Adrenal gland (tissue), 12 donors: Measurements from ENCODE around the gene SCAMP2. TPM values are rescaled to one million over a fixed set of nuclear protein-coding genes. Genes with fewer than 3 reads are reported as not detected.

ENCODE experiments used
- DNase-seq, 7 donors: peaks; one replicate each; pipeline ENCODE4 v3.0.0-alpha.2; 2019 to 2020
- H3K27ac ChIP-seq, 5 donors: fragments of 200-600 bp; sonication (generic) in 4 of 5; 1 replicate in 3 of 5; 2 replicates in 2 of 5; pipeline versions ENCODE4 v1.5.1 to v1.8.0; 2016 to 2020; ENCODE audit warnings: mild to moderate bottlenecking in 1 of 5
- H3K27me3 ChIP-seq: fragments of 200-600 bp; 2 replicates; pipeline ENCODE4 v1.8.0; 2021
- H3K36me3 ChIP-seq, 2 donors: fragments of 200-600 bp; replicated peaks in 1 of 2; 1 replicate in 1 of 2; 2 replicates in 1 of 2; pipeline versions ENCODE4 v1.5.1 to v1.8.0; 2018 to 2022
- H3K4me1 ChIP-seq, 2 donors: fragments of 200-600 bp; replicated peaks in 1 of 2; 1 replicate in 1 of 2; 2 replicates in 1 of 2; pipeline versions ENCODE4 v1.5.1 to v1.8.0; 2018 to 2021
- H3K4me3 ChIP-seq, 4 donors: fragments of 200-600 bp; sonication (generic) in 3 of 4; one replicate each; pipeline ENCODE4 v1.5.1; 2016 to 2018
- H3K9me3 ChIP-seq, 3 donors: fragments of 200-600 bp; sonication (generic) in 1 of 3; replicated peaks in 1 of 3; 1 replicate in 2 of 3; 2 replicates in 1 of 3; pipeline versions ENCODE4 v1.5.1 to v1.8.0; 2016 to 2021
- POLR2A ChIP-seq, 2 donors: fragments of 450-650 bp; IDR thresholded peaks; one replicate each; pipeline ENCODE4 v1.6.1; 2017; ENCODE audit warnings: antibody characterized with exemption in 2 of 2, mild to moderate bottlenecking in 2 of 2, moderate library complexity in 1 of 2
- WGBS, 4 donors: extraction: QIAGEN DNeasy Blood & Tissue Kit in 2 of 4; methylation state at CpG; one replicate each; pipeline versions ENCODE4 v1.1.5 to v1.1.7; 2013 to 2017; 5-methylcytosine and 5-hydroxymethylcytosine counted together
- intact Hi-C, 2 donors: fragments of 100-400 bp; cut with DNase I; formaldehyde crosslinking; loops; one replicate each; pipeline versions ENCODE4 v1.14.1 to v1.15.0; 2022 to 2023
- polyA plus RNA-seq, 3 donors: library from polyadenylated mRNA; stranded (reverse); fragments of 200-250 nt in 2 of 3; fragments of 350-450 nt in 1 of 3; fragmentation: Illumina TruSeq in 1 of 3; extraction: RNeasy Lipid Tissue Mini Kit (QIAGEN cat#74804) in 1 of 3; gene quantifications; one replicate each; pipeline ENCODE4 v1.2.3, GENCODE V29; 2013 to 2014
- total RNA-seq, 9 donors: library from RNA; depleted of rRNA in 4 of 9; stranded (reverse); fragments of >200 nt in 4 of 9; fragments of 120-200 nt in 1 of 9; fragmentation: NEBNext Ultra II Directional in 1 of 9; extraction: Animal tissue kit (Norgen Biotek cat#: 25700) in 1 of 9; gene quantifications; one replicate each; pipeline versions ENCODE4 v1.1.0 to v1.2.4, GENCODE V29; 2013 to 2023
- TF ChIP-seq, protein P1 (sequence below), 6 experiments: fragments of 450-650 bp in 4 of 6; fragments of 200-600 bp in 2 of 6; sonication (generic) in 1 of 6; IDR thresholded peaks; 1 replicate in 5 of 6; 2 replicates in 1 of 6; pipeline versions ENCODE4 v1.5.1 to v1.8.0; 2016 to 2021; ENCODE audit warnings: antibody characterized with exemption in 6 of 6, mild to moderate bottlenecking in 2 of 6, moderate library complexity in 1 of 6
- donor health status: healthy with polysubstance abuse.
- donor health status: Bipolar disorder and iron deficiency.
- donor health status: DM: yes; HTN: yes; CAD: no.
- donor health status: DM: no; HTN: no; CAD: no.
- donor health status: DM: no; HTN: no; CAD: no.
- donor health status: DM: yes; HTN: yes; CAD: no.

The SCAMP2 gene
- total and polyA plus RNA-seq, 12 donors = 29.5 to 185 (median 98.7) TPM

DNA sequence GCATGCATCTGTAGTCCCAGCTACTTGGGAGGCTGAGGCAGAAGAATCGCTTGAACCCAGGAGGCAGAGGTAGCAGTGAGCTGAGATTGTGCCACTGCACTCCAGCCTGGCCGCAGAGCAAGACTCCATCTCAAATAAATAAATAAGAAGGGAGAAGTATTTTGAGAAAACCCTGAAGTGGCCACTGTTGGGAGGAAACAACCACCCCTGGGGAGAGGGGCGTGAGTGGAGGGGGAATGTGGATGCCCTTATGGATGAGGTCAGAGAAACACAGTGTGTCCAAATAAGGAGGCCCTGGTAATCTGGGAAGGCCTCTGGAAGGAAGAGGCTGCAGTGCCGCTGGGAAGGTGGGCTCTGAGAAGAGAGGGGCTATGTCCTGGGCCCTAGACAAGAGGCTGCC lies 50.9 kb downstream of the SCAMP2 start:
- TF ChIP-seq, protein P1, sequence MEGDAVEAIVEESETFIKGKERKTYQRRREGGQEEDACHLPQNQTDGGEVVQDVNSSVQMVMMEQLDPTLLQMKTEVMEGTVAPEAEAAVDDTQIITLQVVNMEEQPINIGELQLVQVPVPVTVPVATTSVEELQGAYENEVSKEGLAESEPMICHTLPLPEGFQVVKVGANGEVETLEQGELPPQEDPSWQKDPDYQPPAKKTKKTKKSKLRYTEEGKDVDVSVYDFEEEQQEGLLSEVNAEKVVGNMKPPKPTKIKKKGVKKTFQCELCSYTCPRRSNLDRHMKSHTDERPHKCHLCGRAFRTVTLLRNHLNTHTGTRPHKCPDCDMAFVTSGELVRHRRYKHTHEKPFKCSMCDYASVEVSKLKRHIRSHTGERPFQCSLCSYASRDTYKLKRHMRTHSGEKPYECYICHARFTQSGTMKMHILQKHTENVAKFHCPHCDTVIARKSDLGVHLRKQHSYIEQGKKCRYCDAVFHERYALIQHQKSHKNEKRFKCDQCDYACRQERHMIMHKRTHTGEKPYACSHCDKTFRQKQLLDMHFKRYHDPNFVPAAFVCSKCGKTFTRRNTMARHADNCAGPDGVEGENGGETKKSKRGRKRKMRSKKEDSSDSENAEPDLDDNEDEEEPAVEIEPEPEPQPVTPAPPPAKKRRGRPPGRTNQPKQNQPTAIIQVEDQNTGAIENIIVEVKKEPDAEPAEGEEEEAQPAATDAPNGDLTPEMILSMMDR (IDR thresholded peaks at IDR 0.05) = no peak
- TF ChIP-seq POLR2A (IDR thresholded peaks at IDR 0.05) = no peak
- Histone ChIP-seq H3K9me3 (no peaks in the 10 kb centered on the region), H3K27me3 (no peaks in the 10 kb centered on the region), H3K4me3 (no peak overlapping the region), H3K4me1 (peaks cover 14 to 16% of the 10 kb centered on the region in 2 donors), H3K27ac (no peak overlapping the region), H3K36me3 (no peaks in the 10 kb centered on the region)
- intact Hi-C loops = no loop called here
- DNase-seq = no peak
- WGBS, 4 donors = 90 to 100% (median 97%) methylated on average over 4 of the region's 4 CpGs

DNA sequence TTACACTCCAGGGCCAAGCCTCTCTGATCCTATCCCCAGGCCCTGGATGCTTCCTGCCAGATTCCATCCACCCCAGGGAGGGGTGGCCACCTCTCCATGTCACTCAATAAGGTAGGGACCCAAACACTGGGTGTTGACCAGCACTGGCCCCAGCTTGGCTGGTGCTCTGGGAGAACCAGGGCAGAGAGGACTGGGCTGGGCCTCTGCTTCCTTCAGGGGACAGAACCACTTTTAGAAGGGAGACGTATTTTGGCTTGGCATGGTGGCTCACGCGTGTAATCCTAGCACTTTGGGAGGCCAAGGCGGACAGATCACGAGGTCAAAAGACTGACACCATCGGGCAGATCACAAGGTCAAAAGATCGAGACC lies 51.4 kb downstream of the SCAMP2 start:
- no peaks in the 10 kb centered on the region for H3K9me3 ChIP-seq
- DNase-seq = no peak
- H3K27me3 ChIP-seq = no peaks in the 10 kb centered on the region
- no peak overlapping the region for H3K4me3 ChIP-seq
- intact Hi-C loops = no loop called here
- TF ChIP-seq, protein P1 (IDR thresholded peaks at IDR 0.05) = no peak
- no peaks in the 10 kb centered on the region for H3K36me3 ChIP-seq
- WGBS, 4 donors = 83 to 91% (median 87%) methylated on average over 6 to 7 of the region's 7 CpGs
- H3K4me1 ChIP-seq = peaks cover 14 to 20% of the 10 kb centered on the region in 2 donors
- no peak overlapping the region for H3K27ac ChIP-seq

DNA sequence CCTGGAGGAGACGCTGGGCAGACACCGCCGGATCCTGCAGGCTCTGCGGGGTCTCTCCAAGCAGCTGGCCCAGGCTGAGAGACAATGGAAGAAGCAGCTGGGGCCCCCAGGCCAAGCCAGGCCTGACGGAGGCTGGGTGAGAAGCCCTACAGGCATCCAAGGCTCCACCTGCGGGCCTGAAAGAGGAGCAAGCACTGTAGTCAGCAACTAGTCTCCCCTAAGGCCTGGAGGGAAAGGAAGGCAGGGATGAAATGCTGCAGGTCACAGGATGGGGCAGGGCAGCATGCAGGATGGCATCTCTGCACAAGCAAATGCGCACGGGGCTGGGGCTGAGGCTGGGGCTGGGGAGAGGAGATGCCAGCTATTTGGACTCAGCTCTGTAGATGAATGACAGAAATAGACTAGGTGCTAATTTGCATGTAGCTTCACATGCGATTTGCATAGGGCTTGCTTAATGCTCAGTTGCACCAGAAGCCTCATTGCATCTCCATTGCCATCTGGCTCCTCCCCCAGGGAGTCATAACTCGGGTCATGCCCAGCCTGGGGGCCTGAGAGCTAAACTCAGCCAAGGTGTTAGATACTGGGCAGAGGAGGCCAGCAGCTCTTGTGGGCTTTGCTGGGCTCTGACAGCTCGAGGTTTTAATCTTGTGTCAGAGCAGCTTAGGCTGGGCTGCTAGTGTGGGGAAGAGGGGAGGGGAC lies 51.9 kb downstream of the SCAMP2 start:
- Histone ChIP-seq H3K9me3 (no peaks in the 10 kb centered on the region), H3K4me1 (peaks cover 12 to 25% of the 10 kb centered on the region in 2 donors), H3K4me3 (no peak overlapping the region), H3K27me3 (no peaks in the 10 kb centered on the region), H3K36me3 (no peaks in the 10 kb centered on the region), H3K27ac (no peak overlapping the region)
- intact Hi-C loops = no loop called here
- TF ChIP-seq, protein P1 (IDR thresholded peaks at IDR 0.05) = no peak
- no peak for TF ChIP-seq POLR2A (IDR thresholded peaks at IDR 0.05)
- 71 to 87% (median 75%) methylated on average over 5 to 11 of the region's 11 CpGs for WGBS, 4 donors
- no peak for DNase-seq

DNA sequence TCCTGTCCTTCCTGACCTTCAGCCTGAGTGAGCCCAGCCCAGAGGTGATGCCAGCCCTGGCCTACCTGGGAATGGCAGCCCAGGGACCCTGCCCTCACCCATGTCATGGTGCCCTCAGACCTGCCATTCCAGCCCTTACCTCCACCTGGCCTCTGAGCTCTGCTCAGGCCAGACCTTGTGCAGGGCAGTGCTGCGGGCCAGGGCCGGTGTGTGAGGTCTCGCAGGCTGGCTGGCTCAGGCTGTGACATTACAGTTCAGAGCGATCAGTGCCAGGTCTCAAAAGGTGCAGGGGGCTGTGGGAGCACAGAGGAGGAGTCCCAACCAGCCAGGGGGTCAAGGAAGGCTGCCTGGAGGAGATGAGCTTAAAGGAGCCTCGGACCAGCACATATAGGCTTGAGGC lies 53.1 kb downstream of the SCAMP2 start:
- intact Hi-C loops = no loop called here

More for the DNA sequence above, 53.1 kb downstream of the SCAMP2 start:
- WGBS, 4 donors = 89 to 100% (median 95%) methylated on average over 1 to 5 of the region's 5 CpGs
- Histone ChIP-seq H3K36me3 (no peaks in the 10 kb centered on the region), H3K4me1 (peaks cover 23 to 37% of the 10 kb centered on the region in 2 donors), H3K27me3 (no peaks in the 10 kb centered on the region), H3K4me3 (no peak overlapping the region), H3K27ac (no peak overlapping the region), H3K9me3 (no peaks in the 10 kb centered on the region)
- DNase-seq = no peak
- TF ChIP-seq POLR2A (IDR thresholded peaks at IDR 0.05) = no peak
- TF ChIP-seq, protein P1 (IDR thresholded peaks at IDR 0.05) = no peak
